H1 (cell line): ENCODE data around the gene MRGPRE. TPM values are rescaled to one million over a fixed set of nuclear protein-coding genes. Genes with fewer than 3 reads are reported as not detected.

Source experiments
- CTCF ChIA-PET: fragments of 300-600 bp; sonication (Branson Sonifier 250); formaldehyde crosslinking; loops from one replicate; lab custom pipeline; 2021; ENCODE audit not compliant: partially characterized antibody; lab: Charles Lee
- POLR2A ChIA-PET: fragments of 300-600 bp; sonication (Branson Sonifier 250); formaldehyde crosslinking; loops from one replicate; lab custom pipeline; 2021; ENCODE audit warnings: inconsistent platforms; ENCODE audit not compliant: partially characterized antibody; lab: Charles Lee
- DNase-seq, 2 experiments: peaks; one replicate each; pipeline versions ENCODE4 v3.0.0 to v3.0.0-alpha.2; 2010 to 2022; ENCODE audit warnings: low spot score in 2 of 2, low read depth in 1 of 2, mixed read lengths in 1 of 2
- FAIRE-seq: peaks from 2 replicates; lab custom pipeline; 2011; peaks lifted over from hg19 to GRCh38; lab: Jason Lieb, UNC
- H2AFZ ChIP-seq: 2 replicates; pipeline ENCODE4 v1.8.1; 2012; ENCODE audit warnings: low read length, inconsistent platforms
- H2AK5ac ChIP-seq: 2 replicates; pipeline ENCODE4 v1.6.1; 2013; ENCODE audit warnings: low read depth, low read length
- H2BK120ac ChIP-seq: replicated peaks from 2 replicates; pipeline ENCODE3; 2013; ENCODE audit warnings: low read depth, low read length, inconsistent platforms
- H2BK12ac ChIP-seq: 2 replicates; pipeline ENCODE4 v1.6.1; 2013; ENCODE audit warnings: low read depth, low read length
- H2BK15ac ChIP-seq: 2 replicates; pipeline ENCODE4 v1.6.1; 2013; ENCODE audit warnings: low read length
- H2BK20ac ChIP-seq: 2 replicates; pipeline ENCODE4 v1.6.1; 2013; ENCODE audit warnings: low read length
- H2BK5ac ChIP-seq: 2 replicates; pipeline ENCODE4 v1.6.1; 2013; ENCODE audit warnings: low read depth, low read length
- H3K14ac ChIP-seq: 2 replicates; pipeline ENCODE4 v1.6.1; 2013; ENCODE audit warnings: inconsistent platforms; ENCODE audit not compliant: insufficient read length
- H3K18ac ChIP-seq: 2 replicates; pipeline ENCODE4 v1.6.1; 2013; ENCODE audit warnings: low read length; ENCODE audit errors: extremely low read depth
- H3K23ac ChIP-seq: 2 replicates; pipeline ENCODE4 v1.6.1; 2013; ENCODE audit warnings: inconsistent platforms; ENCODE audit not compliant: insufficient read length
- H3K23me2 ChIP-seq: 2 replicates; pipeline ENCODE4 v1.6.1; 2013; ENCODE audit warnings: low read depth, low read length
- H3K27ac ChIP-seq: 2 replicates; pipeline ENCODE4 v1.6.1; 2011; ENCODE audit warnings: low read depth, low read length, inconsistent platforms
- H3K27me3 ChIP-seq, 4 experiments: replicated peaks in 1 of 4; 1 replicate in 1 of 4; 2 replicates in 3 of 4; pipeline versions ENCODE4 v1.6.1 to v1.8.1; 2011 to 2013; ENCODE audit warnings: low read length in 3 of 4, mild to moderate bottlenecking in 3 of 4, inconsistent platforms in 2 of 4, mixed read lengths in 2 of 4, moderate library complexity in 1 of 4; ENCODE audit not compliant: control insufficient read depth in 3 of 4, insufficient read depth in 3 of 4; ENCODE audit errors: extremely low read depth in 1 of 4
- H3K36me3 ChIP-seq, 4 experiments: 2 replicates each; pipeline versions ENCODE4 v1.6.1 to v1.8.1; 2011 to 2013; ENCODE audit warnings: mild to moderate bottlenecking in 4 of 4, low read length in 3 of 4, moderate library complexity in 2 of 4, control low read depth in 1 of 4, inconsistent platforms in 1 of 4; ENCODE audit not compliant: insufficient read depth in 4 of 4, control insufficient read depth in 2 of 4
- H3K4ac ChIP-seq: replicated peaks from 2 replicates; pipeline ENCODE3; 2013; ENCODE audit warnings: low read length, low read depth, mixed read lengths, inconsistent platforms; ENCODE audit not compliant: insufficient read length
- H3K4me1 ChIP-seq, 4 experiments: replicated peaks in 1 of 4; 1 replicate in 1 of 4; 2 replicates in 3 of 4; pipeline versions ENCODE4 v1.6.1 to v1.8.1; 2011 to 2013; ENCODE audit warnings: low read length in 3 of 4, inconsistent platforms in 2 of 4, mixed read lengths in 1 of 4; ENCODE audit not compliant: insufficient read depth in 4 of 4, control insufficient read depth in 3 of 4
- H3K4me2 ChIP-seq, 2 experiments: 2 replicates each; pipeline versions ENCODE4 v1.6.1 to v1.8.1; 2011 to 2013; ENCODE audit warnings: low read depth in 2 of 2, low read length in 2 of 2, control low read depth in 1 of 2, inconsistent platforms in 1 of 2, mild to moderate bottlenecking in 1 of 2; ENCODE audit not compliant: insufficient read depth in 1 of 2
- H3K4me3 ChIP-seq, 4 experiments: fragments of 200-600, 300-600 bp in 1 of 4; sonication (generic), shearing (Covaris generic), sonication (Bioruptor Twin) in 1 of 4; 2 replicates each; pipeline versions ENCODE4 v1.5.1 to v1.8.1; 2011 to 2016; ENCODE audit warnings: low read length in 4 of 4, low read depth in 3 of 4, control low read depth in 2 of 4, inconsistent platforms in 2 of 4, mild to moderate bottlenecking in 2 of 4, mixed read lengths in 1 of 4, moderate library complexity in 1 of 4; ENCODE audit not compliant: insufficient read depth in 2 of 4; ENCODE audit errors: extremely low read depth in 1 of 4
- H3K56ac ChIP-seq: replicated peaks from 2 replicates; pipeline ENCODE3; 2013; ENCODE audit warnings: low read depth, mild to moderate bottlenecking, mixed read lengths, low read length, inconsistent platforms; ENCODE audit not compliant: insufficient read length
- H3K79me1 ChIP-seq: 2 replicates; pipeline ENCODE4 v1.6.1; 2013; ENCODE audit warnings: low read depth, low read length, control low read depth
- H3K79me2 ChIP-seq, 2 experiments: 2 replicates each; pipeline versions ENCODE4 v1.6.1 to v1.8.1; 2012 to 2013; ENCODE audit warnings: low read length in 2 of 2, mild to moderate bottlenecking in 2 of 2, inconsistent platforms in 1 of 2; ENCODE audit not compliant: insufficient read depth in 2 of 2, control insufficient read depth in 1 of 2
- H3K9ac ChIP-seq, 4 experiments: replicated peaks in 1 of 4; 1 replicate in 1 of 4; 2 replicates in 3 of 4; pipeline versions ENCODE4 v1.6.1 to v1.8.1; 2011 to 2013; ENCODE audit warnings: low read depth in 3 of 4, low read length in 3 of 4, control low read depth in 2 of 4, mild to moderate bottlenecking in 2 of 4, moderate library complexity in 2 of 4, inconsistent platforms in 1 of 4; ENCODE audit errors: extremely low read depth in 1 of 4
- H3K9me3 ChIP-seq, 2 experiments: 2 replicates each; pipeline versions ENCODE4 v1.6.1 to v1.8.1; 2012 to 2013; ENCODE audit warnings: mild to moderate bottlenecking in 2 of 2, moderate library complexity in 2 of 2, control low read depth in 1 of 2, inconsistent platforms in 1 of 2, low read depth in 1 of 2, low read length in 1 of 2, mixed read lengths in 1 of 2; ENCODE audit not compliant: insufficient read depth in 2 of 2
- H4K20me1 ChIP-seq, 2 experiments: replicated peaks in 1 of 2; 2 replicates each; pipeline versions ENCODE3 to v1.8.1; 2011 to 2013; ENCODE audit warnings: inconsistent platforms in 2 of 2, low read length in 2 of 2, mild to moderate bottlenecking in 1 of 2; ENCODE audit not compliant: insufficient read depth in 2 of 2, control insufficient read depth in 1 of 2
- H4K5ac ChIP-seq: 2 replicates; pipeline ENCODE4 v1.6.1; 2013; ENCODE audit warnings: low read length, low read depth, mixed read lengths, inconsistent platforms; ENCODE audit not compliant: insufficient read length
- H4K8ac ChIP-seq: 2 replicates; pipeline ENCODE4 v1.8.0; 2013; ENCODE audit warnings: mild to moderate bottlenecking, moderate library complexity, low read length, inconsistent platforms; ENCODE audit not compliant: insufficient read depth; ENCODE audit errors: extremely low read depth
- H4K91ac ChIP-seq: replicated peaks from 2 replicates; pipeline ENCODE3; 2013; ENCODE audit warnings: low read length, mixed read lengths, inconsistent platforms; ENCODE audit not compliant: insufficient read length
- ASH2L ChIP-seq: fragments of 200-600, 300-600 bp; sonication (generic); IDR thresholded peaks from one replicate; pipeline ENCODE4 v1.7.1; 2017; ENCODE audit warnings: low read length
- BRCA1 ChIP-seq: IDR thresholded peaks from 2 replicates; pipeline ENCODE4 v1.6.1; 2012; ENCODE audit warnings: low read depth, low read length, improper control_type of control experiment
- GTF2F1 ChIP-seq: IDR thresholded peaks from 2 replicates; pipeline ENCODE4 v1.6.1; 2012; ENCODE audit warnings: low read depth, low read length, improper control_type of control experiment, borderline replicate concordance
- HDAC6 ChIP-seq: IDR thresholded peaks from one replicate; pipeline ENCODE4 v1.7.1; 2012; ENCODE audit warnings: low read depth, mild to moderate bottlenecking, inconsistent platforms, low read length, moderate library complexity
- JUN ChIP-seq: IDR thresholded peaks from 2 replicates; pipeline ENCODE4 v1.6.1; 2011; ENCODE audit warnings: low read depth, mild to moderate bottlenecking, improper control_type of control experiment, low read length
- POLR2AphosphoS5 ChIP-seq: IDR thresholded peaks from 2 replicates; pipeline ENCODE4 v1.6.1; 2011; ENCODE audit warnings: low read depth, low read length
- RAD21 ChIP-seq, 2 experiments: IDR thresholded peaks in 1 of 2; conservative IDR thresholded peaks in 1 of 2; 2 replicates each; pipeline ENCODE4 v1.6.1; 2011; ENCODE audit warnings: low read depth in 2 of 2, low read length in 2 of 2, improper control_type of control experiment in 1 of 2, inconsistent platforms in 1 of 2, mild to moderate bottlenecking in 1 of 2, moderate library complexity in 1 of 2
- SIN3A ChIP-seq, 2 experiments: IDR thresholded peaks in 1 of 2; conservative IDR thresholded peaks in 1 of 2; 2 replicates each; pipeline ENCODE4 v1.6.1; 2011 to 2012; ENCODE audit warnings: low read length in 2 of 2, improper control_type of control experiment in 1 of 2, low read depth in 1 of 2, mild to moderate bottlenecking in 1 of 2
- SP2 ChIP-seq: IDR thresholded peaks from 2 replicates; pipeline ENCODE4 v1.6.1; 2012; ENCODE audit warnings: mild to moderate bottlenecking, low read length, inconsistent platforms
- TEAD4 ChIP-seq: IDR thresholded peaks from 2 replicates; pipeline ENCODE4 v1.6.1; 2012; ENCODE audit warnings: low read depth, low read length, inconsistent platforms, mixed read lengths
- WGBS, 2 experiments: shearing (Covaris generic) in 1 of 2; methylation state at CpG; one replicate each; pipeline versions ENCODE4 v1.1.6 to v1.1.7; 2013 to 2015; ENCODE audit warnings: low lambda C conversion rate in 2 of 2, mixed read lengths in 2 of 2, inconsistent platforms in 1 of 2, low coverage in 1 of 2, missing lambda C conversion rate in 1 of 2; ENCODE audit not compliant: insufficient replicate concordance in 2 of 2, insufficient coverage in 1 of 2, insufficient read length in 1 of 2; ENCODE audit errors: extremely low coverage in 1 of 2, missing lambda C conversion rate in 1 of 2; 5-methylcytosine and 5-hydroxymethylcytosine counted together
- polyA plus RNA-seq, 7 experiments: library from polyadenylated mRNA; depleted of rRNA in 3 of 7; stranded (reverse) in 5 of 7; unstranded in 2 of 7; fragments of >200 nt in 5 of 7; fragments of 200-250 nt in 2 of 7; gene quantifications; 1 replicate in 5 of 7; 2 replicates in 1 of 7; 4 replicates in 1 of 7; pipeline versions ENCODE4 v1.2.1 to v1.2.3, GENCODE V29; 2011 to 2013; ENCODE audit warnings: missing spikeins in 2 of 7, mixed read lengths in 2 of 7
- total RNA-seq: library from RNA; stranded (reverse); fragmentation: NEBNext Ultra II Directional; extraction: Animal tissue kit (Norgen Biotek cat#: 25700); gene quantifications from 2 replicates; pipeline ENCODE4 v1.2.1, GENCODE V29; 2021
- TF ChIP-seq, protein P1 (sequence below): IDR thresholded peaks from 2 replicates; pipeline ENCODE4 v1.6.1; 2011; ENCODE audit warnings: low read depth, mild to moderate bottlenecking, low read length; ENCODE audit not compliant: insufficient read depth

The MRGPRE gene
- total and polyA plus RNA-seq, 2 of the 8 experiments (the other 6 are each of a cell fraction or from before 2014, with no cell fraction given) = not detected

DNA sequence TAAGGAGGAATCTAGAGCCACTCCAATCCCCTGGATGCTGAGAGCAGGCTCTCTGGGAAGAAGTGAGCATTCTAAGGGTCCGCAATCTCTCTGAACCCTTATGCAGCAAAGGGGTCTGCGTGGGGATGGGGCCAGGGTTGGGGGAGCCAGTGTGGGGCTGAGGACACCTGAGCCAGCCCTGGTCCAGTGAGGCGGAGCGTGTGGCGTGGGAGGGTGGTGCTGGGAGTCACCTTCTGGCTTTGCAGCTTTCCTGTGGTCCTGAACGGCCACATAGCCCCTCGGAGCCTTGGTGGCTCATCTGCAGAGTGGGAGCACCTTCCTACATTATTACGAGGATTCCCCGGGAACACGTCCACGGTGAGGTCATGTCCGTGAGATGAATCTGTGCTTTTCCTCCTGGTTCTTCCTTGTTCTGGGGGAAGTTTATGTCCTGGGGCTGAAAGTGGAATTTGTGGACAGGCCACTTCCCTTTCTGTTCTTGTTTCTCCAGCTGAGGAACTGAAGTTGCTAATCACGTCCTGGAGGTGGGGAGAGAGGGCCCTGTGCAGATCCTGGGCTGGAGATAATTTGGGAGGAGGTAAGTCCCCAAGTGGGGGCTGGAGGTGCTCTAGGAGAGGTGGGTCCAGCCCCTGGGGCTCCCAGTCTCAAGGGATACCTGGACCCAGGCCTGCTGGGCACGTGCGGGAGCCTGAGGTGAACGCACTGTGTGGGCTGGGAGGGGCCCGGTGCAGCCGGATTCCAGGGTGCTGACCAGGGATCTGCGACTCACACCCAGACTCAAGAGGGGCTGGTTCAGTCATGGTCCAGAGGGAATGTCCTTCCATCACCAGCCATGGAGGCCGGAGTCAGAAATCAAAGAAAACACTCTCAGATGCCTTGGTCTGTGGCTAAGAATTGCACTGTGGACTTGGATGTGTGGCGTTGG lies 6.1 kb downstream of the MRGPRE start:
- no peak overlapping the region for H2BK120ac ChIP-seq
- H3K79me2 ChIP-seq = no peaks in the 10 kb centered on the region
- H3K79me1 ChIP-seq = no peaks in the 10 kb centered on the region
- H3K14ac ChIP-seq = no peak overlapping the region
- no peak overlapping the region for H4K91ac ChIP-seq
- no peak overlapping the region for H3K4me3 ChIP-seq
- no peak for DNase-seq
- no peaks in the 10 kb centered on the region for H3K9me3 ChIP-seq
- no peak overlapping the region for H4K8ac ChIP-seq
- ChIA-PET POLR2A (interaction anchor here (0.9 kb wide), 1 partner anchor 96 kb away, joined by 3 read pairs; no protein-coding TSS in a partner anchor), CTCF (interaction anchor here (0.9 to 3.6 kb wide), 4 partner anchors 28 to 188 kb away, joined by 3 to 15 read pairs (median 4); no protein-coding TSS in a partner anchor)
- FAIRE-seq = no peak
- no peak overlapping the region for H3K9ac ChIP-seq
- no peaks in the 10 kb centered on the region for H3K23me2 ChIP-seq
- no peak overlapping the region for H3K56ac ChIP-seq
- no peak overlapping the region for H3K27ac ChIP-seq
- no peak overlapping the region for H2AK5ac ChIP-seq
- H4K5ac ChIP-seq = no peak overlapping the region
- H2BK20ac ChIP-seq = no peak overlapping the region
- no peak overlapping the region; the same call in 1 of the 2 replicates for H2BK12ac ChIP-seq
- H3K27me3 ChIP-seq = no peaks in the 10 kb centered on the region
- H2AFZ ChIP-seq = no peak overlapping the region
- peaks cover 0 to 15% (median 7%) of the 10 kb centered on the region in 4 experiments; a peak in 6 of 7 replicates for H3K4me1 ChIP-seq
- H3K23ac ChIP-seq = no peak overlapping the region
- H3K4ac ChIP-seq = no peak overlapping the region
- H3K4me2 ChIP-seq = no peak overlapping the region
- H3K18ac ChIP-seq = no peak overlapping the region
- no peaks in the 10 kb centered on the region for H4K20me1 ChIP-seq
- H2BK5ac ChIP-seq = no peak overlapping the region
- 0 out of 2 replicates have a peak overlapping the region, but pooled peaks have one; percentile 46 for H2BK15ac ChIP-seq
- 92% methylated on average over 16 of the region's 21 CpGs; no CpG with 5 or more reads in 1 of the 2 experiments for WGBS, 2 experiments
- no peaks in the 10 kb centered on the region for H3K36me3 ChIP-seq
- no peak for TF ChIP-seq SIN3A (conservative IDR thresholded peaks at IDR 0.05 in 1 of 2, IDR thresholded peaks at IDR 0.05 in 1 of 2; ENCODE audit: low read depth in 1 of 2, low read length in 2 of 2)
- no peak for TF ChIP-seq ASH2L
- no peak for TF ChIP-seq TEAD4
- TF ChIP-seq SP2 = no peak
- TF ChIP-seq RAD21 (IDR thresholded peaks at IDR 0.05 in 1 of 2, conservative IDR thresholded peaks at IDR 0.05 in 1 of 2; ENCODE audit: low read depth in 2 of 2, low read length in 2 of 2) = no peak
- TF ChIP-seq, protein P1, sequence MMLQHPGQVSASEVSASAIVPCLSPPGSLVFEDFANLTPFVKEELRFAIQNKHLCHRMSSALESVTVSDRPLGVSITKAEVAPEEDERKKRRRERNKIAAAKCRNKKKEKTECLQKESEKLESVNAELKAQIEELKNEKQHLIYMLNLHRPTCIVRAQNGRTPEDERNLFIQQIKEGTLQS = no peak
- TF ChIP-seq JUN = no peak
- no peak for TF ChIP-seq GTF2F1
- no peak for TF ChIP-seq BRCA1
- TF ChIP-seq HDAC6 = no peak
- TF ChIP-seq POLR2AphosphoS5 = no peak
